HUES6 (cell line): Measurements from ENCODE around the gene ATP2B2.
A peak's percentile ranks its signal among the peaks of the same experiment; 100 is the strongest.

ENCODE experiments used
- H3K27ac ChIP-seq: 2 replicates; pipeline ENCODE4 v1.7.0; 2013; ENCODE audit warnings: low read depth, mild to moderate bottlenecking, low read length, inconsistent platforms
- H3K27me3 ChIP-seq: 2 replicates; pipeline ENCODE4 v1.6.1; 2013; ENCODE audit warnings: low read length; ENCODE audit not compliant: control insufficient read depth, insufficient read depth
- H3K36me3 ChIP-seq: 2 replicates; pipeline ENCODE4 v1.6.1; 2013; ENCODE audit warnings: low read length; ENCODE audit not compliant: control insufficient read depth, insufficient read depth
- H3K4me1 ChIP-seq: 2 replicates; pipeline ENCODE4 v1.6.1; 2013; ENCODE audit warnings: low read length; ENCODE audit not compliant: control insufficient read depth, insufficient read depth
- H3K4me3 ChIP-seq: 2 replicates; pipeline ENCODE4 v1.5.1; 2013; ENCODE audit warnings: low read depth, low read length
- H3K9ac ChIP-seq: one replicate; pipeline ENCODE4 v1.6.1; 2013; ENCODE audit warnings: mild to moderate bottlenecking, low read length
- H3K9me3 ChIP-seq: 2 replicates; pipeline ENCODE4 v1.6.1; 2013; ENCODE audit warnings: low read depth, low read length; ENCODE audit not compliant: control insufficient read depth, insufficient read depth

The ATP2B2 gene

GRCh38 chr3:10329495-10330015 is 175.8 kb downstream of the ATP2B2 start:
- no peak overlapping the region for H3K9ac ChIP-seq
- H3K27ac ChIP-seq, result no peak overlapping the region
- H3K4me3 ChIP-seq, result no peak overlapping the region
- H3K36me3 ChIP-seq, result no peaks in the 10 kb centered on the region
- H3K4me1 ChIP-seq, result no peaks in the 10 kb centered on the region
- no peaks in the 10 kb centered on the region for H3K9me3 ChIP-seq
- H3K27me3 ChIP-seq, result peaks cover 65% of the 10 kb centered on the region

GRCh38 chr3:10328460-10329071 is 176.8 kb downstream of the ATP2B2 start:
- H3K9ac ChIP-seq, result no peak overlapping the region
- no peaks in the 10 kb centered on the region for H3K9me3 ChIP-seq
- no peak overlapping the region for H3K27ac ChIP-seq
- peaks cover 70% of the 10 kb centered on the region for H3K27me3 ChIP-seq
- H3K4me1 ChIP-seq, result no peaks in the 10 kb centered on the region
- peak overlapping the region; percentile 11; the same call in 1 of the 2 replicates for H3K4me3 ChIP-seq
- no peaks in the 10 kb centered on the region for H3K36me3 ChIP-seq

- Histone ChIP-seq H3K27ac (no peak overlapping the region), H3K27me3 (peaks cover 70% of the 10 kb centered on the region), H3K9me3 (no peaks in the 10 kb centered on the region), H3K4me1 (no peaks in the 10 kb centered on the region), H3K4me3 (no peak overlapping the region), H3K36me3 (no peaks in the 10 kb centered on the region), H3K9ac (no peak overlapping the region)
These were observed 177.8 kb downstream of the ATP2B2 start for GRCh38 chr3:10327592-10327991.

GRCh38 chr3:10322352-10322710 is 183.1 kb downstream of the ATP2B2 start:
- H3K4me1 ChIP-seq, result no peaks in the 10 kb centered on the region
- no peak overlapping the region for H3K27ac ChIP-seq
- H3K4me3 ChIP-seq, result no peak overlapping the region
- peaks cover 19% of the 10 kb centered on the region for H3K36me3 ChIP-seq
- H3K9me3 ChIP-seq, result no peaks in the 10 kb centered on the region
- H3K9ac ChIP-seq, result no peak overlapping the region
- H3K27me3 ChIP-seq, result peaks cover 30% of the 10 kb centered on the region; the same call in 1 of the 2 replicates

- H3K27me3 ChIP-seq, result peaks cover 24% of the 10 kb centered on the region; the same call in 1 of the 2 replicates
- peaks cover 24% of the 10 kb centered on the region for H3K36me3 ChIP-seq
- H3K4me1 ChIP-seq, result no peaks in the 10 kb centered on the region
- H3K4me3 ChIP-seq, result no peak overlapping the region
- H3K27ac ChIP-seq, result no peak overlapping the region
- H3K9ac ChIP-seq, result no peak overlapping the region
- H3K9me3 ChIP-seq, result no peaks in the 10 kb centered on the region
These were observed 183.6 kb downstream of the ATP2B2 start for GRCh38 chr3:10321630-10322351.

GRCh38 chr3:10320320-10320677 is 185.1 kb downstream of the ATP2B2 start:
- peak overlapping the region; percentile 91 for H3K4me3 ChIP-seq
- H3K9me3 ChIP-seq, result no peaks in the 10 kb centered on the region
- peaks cover 10% of the 10 kb centered on the region; the same call in 1 of the 2 replicates for H3K27me3 ChIP-seq
- peak overlapping the region; percentile 84 for H3K27ac ChIP-seq
- H3K9ac ChIP-seq, result peak overlapping the region; percentile 97
- peaks cover 37% of the 10 kb centered on the region for H3K36me3 ChIP-seq
- no peaks in the 10 kb centered on the region for H3K4me1 ChIP-seq

- Histone ChIP-seq H3K4me3 (peak overlapping the region; percentile 91), H3K4me1 (no peaks in the 10 kb centered on the region), H3K27ac (no peak overlapping the region), H3K9ac (peak overlapping the region; percentile 97), H3K36me3 (peaks cover 42% of the 10 kb centered on the region), H3K27me3 (peaks cover 7% of the 10 kb centered on the region; the same call in 1 of the 2 replicates), H3K9me3 (no peaks in the 10 kb centered on the region)
These were observed 185.6 kb downstream of the ATP2B2 start for GRCh38 chr3:10319804-10320203.

GRCh38 chr3:10319251-10319650 is 186.1 kb downstream of the ATP2B2 start:
- H3K4me3 ChIP-seq, result peak overlapping the region; percentile 91; the same call in 1 of the 2 replicates

GRCh38 chr3:10317961-10318350 is 187.4 kb downstream of the ATP2B2 start:
- H3K36me3 ChIP-seq, result peaks cover 60% of the 10 kb centered on the region
- H3K27ac ChIP-seq, result no peak overlapping the region
- H3K9me3 ChIP-seq, result no peaks in the 10 kb centered on the region
- no peak overlapping the region for H3K4me3 ChIP-seq
- H3K27me3 ChIP-seq, result no peaks in the 10 kb centered on the region
- no peak overlapping the region for H3K9ac ChIP-seq
- no peaks in the 10 kb centered on the region for H3K4me1 ChIP-seq

More at GRCh38 chr3:10319251-10319650, 186.1 kb downstream of the ATP2B2 start:
- Histone ChIP-seq H3K9me3 (no peaks in the 10 kb centered on the region), H3K27ac (no peak overlapping the region), H3K9ac (no peak overlapping the region), H3K27me3 (peaks cover 1% of the 10 kb centered on the region; the same call in 1 of the 2 replicates), H3K4me1 (no peaks in the 10 kb centered on the region), H3K36me3 (peaks cover 47% of the 10 kb centered on the region)

GRCh38 chr3:10317311-10317960 is 187.9 kb downstream of the ATP2B2 start:
- peaks cover 65% of the 10 kb centered on the region for H3K36me3 ChIP-seq
- H3K27me3 ChIP-seq, result no peaks in the 10 kb centered on the region
- H3K9me3 ChIP-seq, result no peaks in the 10 kb centered on the region
- no peak overlapping the region for H3K9ac ChIP-seq
- no peaks in the 10 kb centered on the region for H3K4me1 ChIP-seq
- H3K4me3 ChIP-seq, result no peak overlapping the region
- H3K27ac ChIP-seq, result no peak overlapping the region
